ENCODE data around the gene MAFG. TPM values are rescaled to one million over a fixed set of nuclear protein-coding genes. Genes with fewer than 3 reads are reported as not detected.

MAFG gene
- polyA plus RNA-seq, 1 donor from 2014 or later, result 11.8 TPM

GRCh38 chr17:81868674-81869220 lies 58.8 kb downstream of the MAFG start:
- no peaks in the 10 kb centered on the region for H3F3A ChIP-seq (ENCODE audit: insufficient read depth, low read length, poor library complexity, severe bottlenecking)
- H3K9me3 ChIP-seq (ENCODE audit: low read length), result no peaks in the 10 kb centered on the region
- H3K9ac ChIP-seq (ENCODE audit: low read length), result no peak overlapping the region
- H3K4me2 ChIP-seq (ENCODE audit: low read length), result no peak overlapping the region
- no peaks in the 10 kb centered on the region for H3K36me3 ChIP-seq (ENCODE audit: insufficient read depth, low read length)
- peak overlapping the region; percentile 96 for H3K4me3 ChIP-seq (ENCODE audit: low read length)
- no peaks in the 10 kb centered on the region for H3K9me2 ChIP-seq (ENCODE audit: insufficient read depth, low read length)
- H3K27me3 ChIP-seq (ENCODE audit: insufficient read depth, low read depth, low read length), result no peaks in the 10 kb centered on the region
- no peak overlapping the region for H3K27ac ChIP-seq (ENCODE audit: low read length)
- H3K79me2 ChIP-seq (replicated peaks; ENCODE audit: insufficient read depth, low read length), result peaks cover 14% of the 10 kb centered on the region
- TF ChIP-seq MXI1 (conservative IDR thresholded peaks at IDR 0.05; ENCODE audit: poor library complexity, severe bottlenecking) (no peak), RAD21 (conservative IDR thresholded peaks at IDR 0.05) (no peak), SMC3 (conservative IDR thresholded peaks at IDR 0.05; ENCODE audit: poor library complexity) (no peak), POLR2AphosphoS5 (IDR thresholded peaks at IDR 0.05) (no peak), CTCF (IDR thresholded peaks at IDR 0.05; ENCODE audit: poor library complexity, severe bottlenecking) (no peak), TAF1 (IDR thresholded peaks at IDR 0.05; ENCODE audit: low read depth) (no peak), EZH2 (IDR thresholded peaks at IDR 0.05; ENCODE audit: borderline replicate concordance, insufficient read depth, low read length, poor library complexity, severe bottlenecking) (no peak), EP300 (conservative IDR thresholded peaks at IDR 0.05; ENCODE audit: poor library complexity, severe bottlenecking) (no peak), REST (IDR thresholded peaks at IDR 0.05; ENCODE audit: borderline replicate concordance) (no peak)
- H4K20me1 ChIP-seq (ENCODE audit: insufficient read depth), result no peaks in the 10 kb centered on the region
- no peak overlapping the region for H2AFZ ChIP-seq (ENCODE audit: low read depth, low read length)

Other genes starting within 250 kb of the MAFG start
- 145 and 156 TPM in 2 replicates for gene ARL16, start 243.9 kb downstream of the MAFG start, polyA plus RNA-seq
- gene HGS, start 243.7 kb downstream of the MAFG start, polyA plus RNA-seq, result 81.1 and 97.2 TPM in 2 replicates
- gene MRPL12, start 224.4 kb downstream of the MAFG start, polyA plus RNA-seq, result 10.4 and 14.2 TPM in 2 replicates
- gene SLC25A10, start 215.5 kb downstream of the MAFG start, polyA plus RNA-seq, result 8.7 and 10.3 TPM in 2 replicates
- not detected in 2 replicates for gene GCGR, start 123.6 kb downstream of the MAFG start, polyA plus RNA-seq
- gene MCRIP1, start 94.4 kb downstream of the MAFG start, polyA plus RNA-seq, result 510 and 524 TPM in 2 replicates
- gene PPP1R27, start 92.7 kb downstream of the MAFG start, polyA plus RNA-seq, result not detected in 2 replicates
- 82.8 and 99.2 TPM in 2 replicates for gene P4HB, start 67.2 kb downstream of the MAFG start, polyA plus RNA-seq
- gene ARHGDIA, start 56.4 kb downstream of the MAFG start, polyA plus RNA-seq, result 16.1 and 26.9 TPM in 2 replicates
- gene ALYREF, start 36.1 kb downstream of the MAFG start, polyA plus RNA-seq, result 73.3 and 81.4 TPM in 2 replicates
- 371 and 389 TPM in 2 replicates for gene ANAPC11, start 36.0 kb downstream of the MAFG start, polyA plus RNA-seq
- 1.3 and 1.7 TPM in 2 replicates for gene NPB, start 25.5 kb downstream of the MAFG start, polyA plus RNA-seq
- 28.9 and 35.3 TPM in 2 replicates for gene PCYT2, start 16.3 kb downstream of the MAFG start, polyA plus RNA-seq
- gene SIRT7, start 9.6 kb downstream of the MAFG start, polyA plus RNA-seq, result 44.5 and 54.4 TPM in 2 replicates
- 41.7 and 61.0 TPM in 2 replicates for gene PYCR1, start 9.6 kb upstream of the MAFG start, polyA plus RNA-seq
- gene MYADML2, start 19.5 kb upstream of the MAFG start, polyA plus RNA-seq, result 1.1 and 1.2 TPM in 2 replicates
- gene NOTUM, start 33.5 kb upstream of the MAFG start, polyA plus RNA-seq, result 0.12 TPM in 1 of 2 replicates, not detected in the other
- 28.0 and 58.1 TPM in 2 replicates for gene ASPSCR1, start 49.9 kb upstream of the MAFG start, polyA plus RNA-seq
- gene CENPX, start 95.1 kb upstream of the MAFG start, polyA plus RNA-seq, result 188 and 205 TPM in 2 replicates
- 51.7 and 63.7 TPM in 2 replicates for gene LRRC45, start 95.6 kb upstream of the MAFG start, polyA plus RNA-seq
- gene RAC3, start 103.9 kb upstream of the MAFG start, polyA plus RNA-seq, result 198 and 211 TPM in 2 replicates
- 129 and 148 TPM in 2 replicates for gene DCXR, start 110.0 kb upstream of the MAFG start, polyA plus RNA-seq
- gene RFNG, start 124.1 kb upstream of the MAFG start, polyA plus RNA-seq, result 176 and 200 TPM in 2 replicates
- gene GPS1, start 124.2 kb upstream of the MAFG start, polyA plus RNA-seq, result 170 and 215 TPM in 2 replicates
- 100 and 115 TPM in 2 replicates for gene DUS1L, start 138.1 kb upstream of the MAFG start, polyA plus RNA-seq
- gene FASN, start 170.5 kb upstream of the MAFG start, polyA plus RNA-seq, result 26.4 and 31.5 TPM in 2 replicates